WERI-Rb-1 (cell line): Measurements from ENCODE around the gene NRP2.

Experiments used
- DNase-seq: peaks from one replicate; pipeline ENCODE4 v3.0.0-alpha.2; 2020
- H3K27ac ChIP-seq: fragments of 250-450 bp; sonication (Bioruptor Pico); 2 replicates; pipeline ENCODE4 v1.5.1; 2020; ENCODE audit warnings: mild to moderate bottlenecking, moderate library complexity
- H3K27me3 ChIP-seq: fragments of 250-450 bp; sonication (Bioruptor Pico); 2 replicates; pipeline ENCODE4 v1.5.1; 2021; ENCODE audit warnings: mild to moderate bottlenecking, low read depth, moderate library complexity; ENCODE audit not compliant: insufficient read depth, severe bottlenecking
- H3K36me3 ChIP-seq: fragments of 250-450 bp; sonication (Bioruptor Pico); 2 replicates; pipeline ENCODE4 v1.5.1; 2020; ENCODE audit warnings: mild to moderate bottlenecking, moderate library complexity
- H3K4me3 ChIP-seq: 2 replicates; pipeline ENCODE4 v1.5.1; 2011; ENCODE audit warnings: low read depth, mild to moderate bottlenecking, control low read depth, low read length
- H3K9me3 ChIP-seq: fragments of 250-450 bp; sonication (Bioruptor Pico); 2 replicates; pipeline ENCODE4 v1.5.1; 2021; ENCODE audit warnings: mild to moderate bottlenecking, moderate library complexity; ENCODE audit not compliant: severe bottlenecking
- TF ChIP-seq, protein P1 (sequence below): IDR thresholded peaks from 2 replicates; pipeline ENCODE4 v1.5.1; 2011; ENCODE audit warnings: low read depth, mild to moderate bottlenecking, control low read depth, inconsistent platforms, low read length

NRP2 gene

DNA sequence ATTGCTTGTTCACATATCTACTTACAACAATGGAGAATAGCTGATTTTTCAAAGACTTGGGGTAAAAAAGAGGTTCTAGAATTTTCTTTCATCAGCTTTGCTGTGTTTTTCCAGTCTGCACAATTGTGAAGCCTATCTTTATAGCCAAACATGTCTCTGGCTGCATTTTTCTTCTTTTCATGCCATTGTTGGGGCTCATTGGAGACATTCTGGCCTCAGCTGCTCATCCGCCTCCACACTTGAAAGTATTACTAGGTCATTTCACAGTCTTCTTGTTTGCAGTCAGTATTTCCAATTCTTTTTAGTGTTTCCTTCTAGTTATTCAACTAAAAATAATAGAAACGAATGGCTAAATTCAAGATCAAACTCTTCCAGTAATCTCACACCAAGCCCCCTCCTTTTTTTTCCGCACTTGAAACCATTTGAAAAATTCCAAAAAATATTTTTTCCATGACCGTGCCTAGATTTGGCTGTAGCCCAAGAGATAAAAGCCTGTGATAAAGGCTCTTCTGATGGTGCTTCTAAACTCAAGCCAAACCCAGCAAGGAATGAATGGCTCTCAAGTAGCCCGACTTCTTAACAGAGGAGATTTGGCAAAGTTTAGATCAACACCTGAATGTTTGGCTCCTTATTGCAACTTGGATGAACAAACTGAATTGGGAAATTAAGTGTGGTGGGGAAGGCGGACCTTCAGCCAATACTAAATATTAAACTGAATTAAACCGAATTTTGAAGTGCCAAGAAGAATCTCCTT is 103.4 kb downstream of the NRP2 start:
- Histone ChIP-seq H3K9me3 (no peaks in the 10 kb centered on the region), H3K27me3 (no peaks in the 10 kb centered on the region), H3K36me3 (no peaks in the 10 kb centered on the region), H3K27ac (no peak overlapping the region), H3K4me3 (no peak overlapping the region)
- TF ChIP-seq, protein P1, sequence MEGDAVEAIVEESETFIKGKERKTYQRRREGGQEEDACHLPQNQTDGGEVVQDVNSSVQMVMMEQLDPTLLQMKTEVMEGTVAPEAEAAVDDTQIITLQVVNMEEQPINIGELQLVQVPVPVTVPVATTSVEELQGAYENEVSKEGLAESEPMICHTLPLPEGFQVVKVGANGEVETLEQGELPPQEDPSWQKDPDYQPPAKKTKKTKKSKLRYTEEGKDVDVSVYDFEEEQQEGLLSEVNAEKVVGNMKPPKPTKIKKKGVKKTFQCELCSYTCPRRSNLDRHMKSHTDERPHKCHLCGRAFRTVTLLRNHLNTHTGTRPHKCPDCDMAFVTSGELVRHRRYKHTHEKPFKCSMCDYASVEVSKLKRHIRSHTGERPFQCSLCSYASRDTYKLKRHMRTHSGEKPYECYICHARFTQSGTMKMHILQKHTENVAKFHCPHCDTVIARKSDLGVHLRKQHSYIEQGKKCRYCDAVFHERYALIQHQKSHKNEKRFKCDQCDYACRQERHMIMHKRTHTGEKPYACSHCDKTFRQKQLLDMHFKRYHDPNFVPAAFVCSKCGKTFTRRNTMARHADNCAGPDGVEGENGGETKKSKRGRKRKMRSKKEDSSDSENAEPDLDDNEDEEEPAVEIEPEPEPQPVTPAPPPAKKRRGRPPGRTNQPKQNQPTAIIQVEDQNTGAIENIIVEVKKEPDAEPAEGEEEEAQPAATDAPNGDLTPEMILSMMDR, result no peak
- DNase-seq, result no peak

DNA sequence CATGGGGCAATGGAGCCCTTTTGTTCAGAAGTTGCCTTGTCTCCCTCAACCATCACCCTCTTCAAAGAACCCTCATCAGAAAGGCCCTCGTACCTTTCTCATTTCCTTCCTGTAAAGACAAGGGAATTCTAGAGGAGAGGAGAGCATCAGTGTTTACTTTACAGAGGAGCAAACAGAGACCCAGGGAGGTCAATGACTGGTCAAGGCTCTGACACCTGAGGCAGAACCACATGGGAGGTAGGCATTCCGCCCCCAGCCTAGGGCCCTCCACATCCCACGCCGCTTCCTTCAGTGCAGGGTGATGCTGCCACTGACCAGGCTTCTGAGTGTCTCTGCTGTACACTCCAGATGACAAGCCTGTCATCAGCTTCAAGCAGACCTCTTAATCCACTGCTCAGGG is 104.7 kb downstream of the NRP2 start:
- no peak for DNase-seq
- Histone ChIP-seq H3K27ac (no peak overlapping the region), H3K36me3 (no peaks in the 10 kb centered on the region), H3K27me3 (no peaks in the 10 kb centered on the region), H3K9me3 (no peaks in the 10 kb centered on the region), H3K4me3 (no peak overlapping the region)
- TF ChIP-seq, protein P1, result no peak

DNA sequence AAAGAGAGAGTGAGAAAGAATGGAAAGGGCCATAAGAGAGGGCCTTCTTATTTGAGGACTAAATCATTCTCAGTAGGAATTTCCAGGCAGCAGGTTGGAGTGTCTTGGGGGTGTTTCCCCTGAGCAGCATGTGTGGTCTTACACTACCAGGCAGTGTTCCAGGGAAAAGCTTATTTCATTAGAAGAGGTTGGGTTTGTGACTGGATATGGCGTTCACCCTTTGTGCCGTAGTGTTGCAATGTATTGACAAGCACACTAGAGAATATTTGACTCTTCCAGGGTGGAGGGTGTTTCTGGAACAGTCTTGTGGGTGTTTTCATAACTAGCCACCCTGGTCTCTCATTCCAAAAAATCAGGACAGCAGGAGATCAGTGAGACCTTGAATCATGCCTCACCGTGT is 105.5 kb downstream of the NRP2 start:
- DNase-seq, result no peak
- Histone ChIP-seq H3K36me3 (no peaks in the 10 kb centered on the region), H3K27ac (no peak overlapping the region), H3K9me3 (no peaks in the 10 kb centered on the region), H3K4me3 (no peak overlapping the region), H3K27me3 (no peaks in the 10 kb centered on the region)
- TF ChIP-seq, protein P1, result no peak

DNA sequence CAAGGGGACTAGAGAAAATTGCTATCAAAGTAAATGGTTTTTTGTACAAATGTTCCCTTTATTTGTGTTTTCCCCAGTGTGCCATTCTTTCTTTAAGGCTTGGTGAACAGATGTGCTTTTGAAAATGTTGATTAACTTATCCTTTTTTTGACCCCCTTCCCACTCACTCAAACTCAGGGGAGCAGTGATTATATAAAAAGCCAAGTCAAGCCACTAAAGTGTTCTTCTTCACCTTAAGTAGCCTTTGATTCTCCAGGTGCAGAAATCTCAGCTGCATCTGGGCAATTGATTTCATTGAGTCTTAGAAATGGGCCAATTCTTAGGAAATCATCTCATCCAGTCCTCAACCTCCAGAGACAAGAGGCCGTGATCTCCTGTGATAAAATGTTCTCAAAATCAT is 107.6 kb downstream of the NRP2 start:
- Histone ChIP-seq H3K27me3 (no peaks in the 10 kb centered on the region), H3K4me3 (no peak overlapping the region), H3K9me3 (no peaks in the 10 kb centered on the region), H3K36me3 (peaks cover 3% of the 10 kb centered on the region), H3K27ac (no peak overlapping the region)
- TF ChIP-seq, protein P1, result no peak
- DNase-seq, result no peak

GRCh38 chr2:205792908-205793307 is 110.6 kb downstream of the NRP2 start:
- Histone ChIP-seq H3K27ac (no peak overlapping the region), H3K36me3 (peaks cover 5% of the 10 kb centered on the region), H3K27me3 (no peaks in the 10 kb centered on the region), H3K9me3 (no peaks in the 10 kb centered on the region), H3K4me3 (no peak overlapping the region)
- TF ChIP-seq, protein P1, result no peak
- no peak for DNase-seq

- Histone ChIP-seq H3K36me3 (peaks cover 5% of the 10 kb centered on the region), H3K27me3 (no peaks in the 10 kb centered on the region), H3K4me3 (no peak overlapping the region), H3K9me3 (peaks cover 3% of the 10 kb centered on the region), H3K27ac (no peak overlapping the region)
- TF ChIP-seq, protein P1, result no peak
- no peak for DNase-seq
Measured at GRCh38 chr2:205796805-205797313, 114.6 kb downstream of the NRP2 start.
